Testis (tissue), 2 donors: ENCODE data around the gene AHCYL2.

ENCODE experiments used
- POLR2A ChIP-seq: fragments of 450-650 bp; IDR thresholded peaks from one replicate; pipeline ENCODE4 v1.6.1; 2017; ENCODE audit warnings: antibody characterized with exemption, mild to moderate bottlenecking, moderate library complexity
- TF ChIP-seq, protein P1 (sequence below), 3 experiments: fragments of 450-650 bp in 2 of 3; fragments of 200-600 bp in 1 of 3; sonication (generic) in 1 of 3; IDR thresholded peaks; one replicate each; pipeline ENCODE4 v1.5.1; 2016 to 2019; ENCODE audit warnings: antibody characterized with exemption in 3 of 3, mild to moderate bottlenecking in 2 of 3, moderate library complexity in 1 of 3

DNA sequence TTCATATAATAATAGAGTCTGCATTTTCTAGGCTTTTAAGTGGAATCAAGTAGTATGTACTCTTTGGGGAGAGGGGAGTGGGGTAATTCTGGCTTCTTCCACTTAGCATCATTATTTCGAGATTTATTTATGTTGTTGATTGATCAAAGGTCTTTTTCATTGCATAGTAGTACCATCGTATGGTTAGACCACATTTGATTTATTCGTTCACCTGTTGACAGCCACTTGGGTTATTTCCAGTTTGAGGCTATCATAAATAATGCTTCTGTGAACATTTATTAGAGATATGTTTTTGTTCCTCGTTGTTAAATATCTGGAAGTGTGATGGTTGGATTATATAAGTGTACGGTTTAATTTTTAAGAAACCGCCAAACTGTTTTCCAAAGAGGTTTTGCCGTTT is 52.8 kb downstream of the AHCYL2 start:
- TF ChIP-seq POLR2A: no peak
- TF ChIP-seq, protein P1, sequence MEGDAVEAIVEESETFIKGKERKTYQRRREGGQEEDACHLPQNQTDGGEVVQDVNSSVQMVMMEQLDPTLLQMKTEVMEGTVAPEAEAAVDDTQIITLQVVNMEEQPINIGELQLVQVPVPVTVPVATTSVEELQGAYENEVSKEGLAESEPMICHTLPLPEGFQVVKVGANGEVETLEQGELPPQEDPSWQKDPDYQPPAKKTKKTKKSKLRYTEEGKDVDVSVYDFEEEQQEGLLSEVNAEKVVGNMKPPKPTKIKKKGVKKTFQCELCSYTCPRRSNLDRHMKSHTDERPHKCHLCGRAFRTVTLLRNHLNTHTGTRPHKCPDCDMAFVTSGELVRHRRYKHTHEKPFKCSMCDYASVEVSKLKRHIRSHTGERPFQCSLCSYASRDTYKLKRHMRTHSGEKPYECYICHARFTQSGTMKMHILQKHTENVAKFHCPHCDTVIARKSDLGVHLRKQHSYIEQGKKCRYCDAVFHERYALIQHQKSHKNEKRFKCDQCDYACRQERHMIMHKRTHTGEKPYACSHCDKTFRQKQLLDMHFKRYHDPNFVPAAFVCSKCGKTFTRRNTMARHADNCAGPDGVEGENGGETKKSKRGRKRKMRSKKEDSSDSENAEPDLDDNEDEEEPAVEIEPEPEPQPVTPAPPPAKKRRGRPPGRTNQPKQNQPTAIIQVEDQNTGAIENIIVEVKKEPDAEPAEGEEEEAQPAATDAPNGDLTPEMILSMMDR (IDR thresholded peaks at IDR 0.05): no peak
